Endodermal cell (in vitro differentiated cells): ENCODE results near the gene SHFL. TPM values are rescaled to one million over a fixed set of nuclear protein-coding genes. Genes with fewer than 3 reads are reported as not detected.

Experiments used
- DNase-seq: peaks from one replicate; pipeline ENCODE4 v3.0.0-alpha.2; 2017
- H3K27ac ChIP-seq: 2 replicates; pipeline ENCODE4 v1.5.1; 2013; ENCODE audit warnings: mild to moderate bottlenecking, low read depth, low read length, moderate library complexity
- H3K27me3 ChIP-seq: 2 replicates; pipeline ENCODE4 v1.6.1; 2013; ENCODE audit warnings: mild to moderate bottlenecking, low read length, moderate library complexity; ENCODE audit not compliant: insufficient read depth, control insufficient read depth, poor library complexity, severe bottlenecking
- H3K36me3 ChIP-seq: 2 replicates; pipeline ENCODE4 v1.7.0; 2013; ENCODE audit warnings: mild to moderate bottlenecking, low read length, moderate library complexity; ENCODE audit not compliant: control insufficient read depth, insufficient read depth
- H3K4me1 ChIP-seq: one replicate; pipeline ENCODE4 v1.7.0; 2013; ENCODE audit warnings: low read length; ENCODE audit not compliant: control insufficient read depth, insufficient read depth
- H3K4me3 ChIP-seq: 2 replicates; pipeline ENCODE4 v1.5.1; 2013; ENCODE audit warnings: mild to moderate bottlenecking, low read length, moderate library complexity
- H3K9ac ChIP-seq: 2 replicates; pipeline ENCODE4 v1.6.1; 2013; ENCODE audit warnings: mild to moderate bottlenecking, low read length, moderate library complexity; ENCODE audit not compliant: poor library complexity, severe bottlenecking; ENCODE audit errors: extremely low read depth
- H3K9me3 ChIP-seq: 2 replicates; pipeline ENCODE4 v1.6.1; 2013; ENCODE audit warnings: mild to moderate bottlenecking, low read length, moderate library complexity; ENCODE audit not compliant: control insufficient read depth
- H3K27ac Mint-ChIP-seq: 2 replicates; pipeline ENCODE4 v1.8.0; 2020; ENCODE audit warnings: mixed read lengths
- H3K27me3 Mint-ChIP-seq: 2 replicates; pipeline ENCODE4 v1.8.0; 2021; ENCODE audit warnings: mild to moderate bottlenecking, mixed read lengths; ENCODE audit not compliant: insufficient read depth
- H3K36me3 Mint-ChIP-seq: 2 replicates; pipeline ENCODE4 v1.8.0; 2020; ENCODE audit warnings: low read depth, mixed read lengths
- H3K4me1 Mint-ChIP-seq: 2 replicates; pipeline ENCODE4 v1.8.0; 2020; ENCODE audit warnings: mixed read lengths
- H3K4me3 Mint-ChIP-seq: 2 replicates; pipeline ENCODE4 v1.8.0; 2020; ENCODE audit warnings: mild to moderate bottlenecking, moderate library complexity, mixed read lengths
- H3K9me3 Mint-ChIP-seq: 2 replicates; pipeline ENCODE4 v1.8.0; 2020; ENCODE audit warnings: mild to moderate bottlenecking, mixed read lengths
- CTCF ChIP-seq: fragments of 200-600 bp; sonication (generic); conservative IDR thresholded peaks from 2 replicates; pipeline ENCODE4 v1.5.0; 2021; ENCODE audit warnings: antibody characterized with exemption, mild to moderate bottlenecking
- WGBS, 2 experiments: methylation state at CpG; one replicate each; pipeline versions ENCODE4 v1.1.5 to v1.1.7; 2013; ENCODE audit warnings: missing lambda C conversion rate in 2 of 2, mixed read lengths in 1 of 2; ENCODE audit not compliant: insufficient coverage in 1 of 2, insufficient read length in 1 of 2; 5-methylcytosine and 5-hydroxymethylcytosine counted together
- microRNA-seq: library from miRNA; unstranded; fragments of <30 nt; microRNA quantifications from one replicate; pipeline ENCODE4 v1.2.0, GENCODE V29; 2020; ENCODE audit warnings: borderline microRNAs expressed
- total RNA-seq, 2 donors: library from RNA; stranded (reverse); fragmentation: NEBNext Ultra II Directional in 1 of 2; extraction: Animal tissue kit (Norgen Biotek cat#: 25700) in 1 of 2; gene quantifications; 2 replicates in 1 of 2; 3 replicates in 1 of 2; pipeline ENCODE4 v1.2.1, GENCODE V29; 2021

SHFL gene
- total RNA-seq, 2 donors from 2014 or later = 8.2 to 15.0 TPM

GRCh38 chr19:10141479-10141878, 55.4 kb downstream of the SHFL start:
- WGBS, 2 experiments = 94% methylated on average over 13 of the region's 13 CpGs
- H3K36me3 Mint-ChIP-seq = peaks cover 75% of the 10 kb centered on the region

DNA sequence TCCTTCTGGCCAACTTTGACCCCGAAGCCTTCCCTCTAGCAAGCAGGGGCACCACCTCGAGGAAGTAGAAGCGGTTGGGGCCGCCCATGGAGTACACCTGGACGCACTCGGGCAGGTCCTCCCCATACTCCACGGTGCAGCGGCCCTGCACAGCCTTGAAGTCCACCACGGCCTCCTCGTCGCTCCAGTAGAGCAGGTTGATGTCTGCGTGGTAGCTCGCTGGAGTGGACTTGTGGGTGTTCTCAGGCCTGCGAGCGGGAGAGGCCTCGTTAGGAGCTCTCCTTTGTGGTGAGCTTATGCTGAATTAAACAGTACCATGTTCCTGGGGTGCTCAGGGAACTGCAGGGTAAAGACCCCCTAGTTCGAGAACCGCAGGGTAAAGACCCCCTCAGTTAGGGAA, 55.9 kb downstream of the SHFL start:
- H3K27me3 ChIP-seq = no peaks in the 10 kb centered on the region
- peaks cover 93% of the 10 kb centered on the region for H3K36me3 ChIP-seq
- H3K27me3 Mint-ChIP-seq = no peaks in the 10 kb centered on the region
- no peak overlapping the region for H3K27ac Mint-ChIP-seq
- no peak overlapping the region for H3K27ac ChIP-seq
- H3K4me1 ChIP-seq = no peaks in the 10 kb centered on the region
- no peak overlapping the region for H3K9ac ChIP-seq
- H3K9me3 Mint-ChIP-seq = no peaks in the 10 kb centered on the region
- 98% methylated on average over 18 of the region's 18 CpGs for WGBS, 2 experiments
- no peak overlapping the region for H3K4me3 Mint-ChIP-seq
- peaks cover 77% of the 10 kb centered on the region for H3K36me3 Mint-ChIP-seq
- TF ChIP-seq CTCF = no peak
- no peak for DNase-seq
- H3K4me3 ChIP-seq = no peak overlapping the region
- H3K9me3 ChIP-seq = no peaks in the 10 kb centered on the region
- no peaks in the 10 kb centered on the region for H3K4me1 Mint-ChIP-seq

More at GRCh38 chr19:10141479-10141878, 55.4 kb downstream of the SHFL start:
- no peaks in the 10 kb centered on the region for H3K4me1 Mint-ChIP-seq
- H3K36me3 ChIP-seq = peaks cover 91% of the 10 kb centered on the region
- H3K27ac ChIP-seq = no peak overlapping the region
- H3K4me1 ChIP-seq = no peaks in the 10 kb centered on the region
- no peak overlapping the region for H3K27ac Mint-ChIP-seq
- no peak overlapping the region for H3K4me3 Mint-ChIP-seq
- no peaks in the 10 kb centered on the region for H3K9me3 ChIP-seq
- DNase-seq = no peak
- H3K4me3 ChIP-seq = no peak overlapping the region
- TF ChIP-seq CTCF = no peak
- H3K27me3 ChIP-seq = no peaks in the 10 kb centered on the region
- H3K9me3 Mint-ChIP-seq = no peaks in the 10 kb centered on the region
- H3K27me3 Mint-ChIP-seq = no peaks in the 10 kb centered on the region
- no peak overlapping the region for H3K9ac ChIP-seq

Small RNA genes lying within 50 kb of the gene (microRNA-seq; reads per million reads assigned to microRNA genes)
- gene MIR5589 = not detected

Other genes with a start within 250 kb of the SHFL start
- 10 to 100 TPM; 33.1 to 58.1 TPM for gene OLFM2, start 149.8 kb upstream of the SHFL start, total RNA-seq
- gene COL5A3, start 75.8 kb upstream of the SHFL start, total RNA-seq = under 1 TPM in 1 of 2 donors, not detected in 1; 0.04 TPM
- not detected for gene RDH8, start 72.8 kb upstream of the SHFL start, total RNA-seq
- gene ANGPTL6, start 16.4 kb downstream of the SHFL start, total RNA-seq = not detected
- gene PPAN, start 20.0 kb downstream of the SHFL start, total RNA-seq = 10 to 100 TPM; 40.3 to 54.0 TPM
- 10 to 100 TPM in 1 of 2 donors, 1 to 10 TPM in 1; 9.0 to 14.8 TPM for gene P2RY11, start 25.4 kb downstream of the SHFL start, total RNA-seq
- gene EIF3G, start 33.6 kb downstream of the SHFL start, total RNA-seq = 100 to 1,000 TPM; 216 to 257 TPM
- 100 to 1,000 TPM; 163 to 189 TPM for gene DNMT1, start 108.6 kb downstream of the SHFL start, total RNA-seq
- 10 to 100 TPM; 11.0 to 16.4 TPM for gene S1PR2, start 145.0 kb downstream of the SHFL start, total RNA-seq
- gene MRPL4, start 165.9 kb downstream of the SHFL start, total RNA-seq = 10 to 100 TPM; 66.0 to 69.2 TPM
- gene ICAM1, start 184.8 kb downstream of the SHFL start, total RNA-seq = 1 to 10 TPM; 1.7 to 5.2 TPM
- under 1 TPM in 1 of 2 donors, not detected in 1; 0.44 TPM for gene ICAM4, start 200.6 kb downstream of the SHFL start, total RNA-seq
- under 1 TPM; 0.18 to 0.37 TPM for gene ICAM5, start 203.6 kb downstream of the SHFL start, total RNA-seq
- gene ZGLP1, start 223.5 kb downstream of the SHFL start, total RNA-seq = 1 to 10 TPM; 4.5 to 7.8 TPM
- gene FDX2, start 229.7 kb downstream of the SHFL start, total RNA-seq = 10 to 100 TPM; 23.2 to 25.9 TPM
- 10 to 100 TPM; 53.1 to 64.7 TPM for gene RAVER1, start 247.2 kb downstream of the SHFL start, total RNA-seq